ENCODE data around the gene RAPGEF1.

DNA sequence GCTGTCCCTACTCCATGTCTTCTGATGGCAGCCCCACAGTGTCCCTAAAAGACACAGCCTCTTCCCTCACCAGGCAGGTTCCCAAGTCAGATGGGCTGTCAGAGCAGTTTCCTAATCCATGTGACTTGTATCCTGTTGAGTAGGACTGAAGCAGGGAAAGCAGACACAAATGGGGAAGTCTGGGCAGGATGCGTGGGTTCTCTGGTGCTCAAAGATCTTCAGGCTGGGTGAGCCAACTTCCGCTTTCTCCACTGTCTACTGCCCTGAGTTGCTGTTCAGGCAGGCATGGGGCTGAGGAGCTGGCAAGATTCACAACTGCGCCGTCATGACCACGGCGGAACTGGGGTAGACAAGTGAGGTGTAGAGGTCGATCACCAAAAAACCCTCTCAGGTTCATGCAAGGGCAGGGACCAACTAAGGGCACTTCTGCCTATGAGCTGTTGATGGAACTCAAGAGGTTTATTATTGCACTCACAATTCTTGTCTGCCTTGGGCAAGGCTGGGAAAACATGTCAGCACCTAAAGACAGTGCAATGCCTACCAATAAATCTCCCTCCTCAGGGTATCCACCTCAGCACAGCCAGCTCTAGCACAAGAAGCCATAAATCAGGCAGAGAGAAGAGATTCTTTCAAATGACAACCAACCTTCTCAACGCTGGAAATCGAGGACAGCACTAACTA is 83.4 kb downstream of the RAPGEF1 start:
- TF ChIP-seq EZH2 (IDR thresholded peaks at IDR 0.05; ENCODE audit: borderline replicate concordance, insufficient read depth, low read length, poor library complexity, severe bottlenecking): no peak
- TF ChIP-seq, protein P1, sequence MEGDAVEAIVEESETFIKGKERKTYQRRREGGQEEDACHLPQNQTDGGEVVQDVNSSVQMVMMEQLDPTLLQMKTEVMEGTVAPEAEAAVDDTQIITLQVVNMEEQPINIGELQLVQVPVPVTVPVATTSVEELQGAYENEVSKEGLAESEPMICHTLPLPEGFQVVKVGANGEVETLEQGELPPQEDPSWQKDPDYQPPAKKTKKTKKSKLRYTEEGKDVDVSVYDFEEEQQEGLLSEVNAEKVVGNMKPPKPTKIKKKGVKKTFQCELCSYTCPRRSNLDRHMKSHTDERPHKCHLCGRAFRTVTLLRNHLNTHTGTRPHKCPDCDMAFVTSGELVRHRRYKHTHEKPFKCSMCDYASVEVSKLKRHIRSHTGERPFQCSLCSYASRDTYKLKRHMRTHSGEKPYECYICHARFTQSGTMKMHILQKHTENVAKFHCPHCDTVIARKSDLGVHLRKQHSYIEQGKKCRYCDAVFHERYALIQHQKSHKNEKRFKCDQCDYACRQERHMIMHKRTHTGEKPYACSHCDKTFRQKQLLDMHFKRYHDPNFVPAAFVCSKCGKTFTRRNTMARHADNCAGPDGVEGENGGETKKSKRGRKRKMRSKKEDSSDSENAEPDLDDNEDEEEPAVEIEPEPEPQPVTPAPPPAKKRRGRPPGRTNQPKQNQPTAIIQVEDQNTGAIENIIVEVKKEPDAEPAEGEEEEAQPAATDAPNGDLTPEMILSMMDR (IDR thresholded peaks at IDR 0.05; ENCODE audit: poor library complexity, severe bottlenecking): no peak
